ENCODE data around the gene EYA2.

Gene EYA2

GRCh38 chr20:47224857-47225256 lies 330.2 kb downstream of the EYA2 start:
- DNase-seq (ENCODE audit: low read depth, low spot score) = no peak

- no peak for DNase-seq (ENCODE audit: low read depth, low spot score)
Measured at GRCh38 chr20:47225458-47225857, 330.8 kb downstream of the EYA2 start.

- DNase-seq (ENCODE audit: low read depth, low spot score) = no peak
Measured at GRCh38 chr20:47227119-47227518, 332.5 kb downstream of the EYA2 start.

- no peak for DNase-seq (ENCODE audit: low read depth, low spot score)
Measured at GRCh38 chr20:47227576-47227975, 332.9 kb downstream of the EYA2 start.

- no peak for DNase-seq (ENCODE audit: low read depth, low spot score)
Measured at GRCh38 chr20:47228654-47229053, 334.0 kb downstream of the EYA2 start.

DNA sequence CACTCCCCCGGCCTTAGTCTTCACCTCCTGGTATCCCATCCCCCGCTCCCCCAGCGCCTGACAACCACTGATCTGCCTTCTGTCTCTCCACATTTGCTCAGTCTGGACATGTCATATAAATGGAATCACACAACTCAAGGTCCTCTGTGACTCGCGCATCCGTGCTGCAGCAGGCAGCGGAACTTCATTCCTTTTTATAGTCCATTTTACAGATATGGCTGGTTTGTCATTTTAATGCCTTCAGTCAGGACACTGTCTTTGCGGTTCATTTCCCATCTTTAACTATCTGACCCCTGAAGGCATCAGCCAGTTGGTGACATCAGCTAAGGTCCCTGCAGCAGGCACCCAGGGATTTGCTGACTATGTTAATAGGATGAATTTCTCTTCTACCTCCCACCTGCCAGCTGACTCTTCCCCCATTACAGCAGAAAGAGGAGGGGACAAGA lies 336.2 kb downstream of the EYA2 start:
- no peak for DNase-seq (ENCODE audit: low read depth, low spot score)

GRCh38 chr20:47231382-47232039 lies 336.9 kb downstream of the EYA2 start:
- no peak for DNase-seq (ENCODE audit: low read depth, low spot score)

- DNase-seq (ENCODE audit: low read depth, low spot score) = no peak
Measured at GRCh38 chr20:47232518-47232917, 337.9 kb downstream of the EYA2 start.

DNA sequence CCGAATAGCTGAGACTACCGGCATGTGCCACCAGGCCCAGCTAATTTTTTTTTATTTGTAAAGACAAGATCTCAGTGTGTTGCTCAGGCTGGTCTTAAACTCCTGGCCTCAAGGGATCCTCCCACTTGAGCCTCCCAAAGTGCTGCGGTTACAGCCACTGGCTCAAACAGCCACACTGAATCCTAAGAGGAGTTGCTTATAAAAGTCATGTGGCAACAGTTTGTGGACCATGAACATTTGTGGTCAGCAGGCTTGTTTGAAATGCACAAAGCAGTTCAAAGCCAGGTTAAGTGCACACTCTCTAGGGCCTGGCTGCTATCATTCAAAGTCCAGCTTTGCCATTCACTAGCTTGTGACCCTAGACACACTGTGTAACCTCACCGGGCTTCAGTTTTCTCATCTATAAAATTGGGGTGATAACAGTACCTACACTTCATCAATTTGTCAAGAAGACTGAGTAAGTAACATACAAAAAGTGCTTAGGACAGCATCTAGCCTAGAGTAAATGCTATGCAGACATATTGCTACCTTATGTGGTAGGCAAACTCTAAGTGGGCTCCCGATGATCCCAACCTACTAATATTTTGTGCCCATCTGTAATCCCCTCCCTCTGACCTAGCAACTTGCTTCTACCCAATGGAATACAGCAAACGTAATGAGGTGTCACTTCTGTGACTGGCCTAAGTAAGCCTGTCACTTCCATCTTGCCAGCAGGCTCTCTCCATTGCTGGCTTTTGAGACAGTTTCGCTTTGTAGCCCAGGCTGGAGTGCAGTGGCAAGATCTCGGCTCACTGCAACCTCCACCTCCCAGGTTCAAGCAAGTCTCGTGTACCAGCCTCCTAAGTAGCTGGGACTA lies 338.9 kb downstream of the EYA2 start:
- no peak for DNase-seq (ENCODE audit: low read depth, low spot score)

- no peak for DNase-seq (ENCODE audit: low read depth, low spot score)
Measured at GRCh38 chr20:47235111-47235510, 340.5 kb downstream of the EYA2 start.

- DNase-seq (ENCODE audit: low read depth, low spot score) = no peak
Measured at GRCh38 chr20:47235853-47236638, 341.4 kb downstream of the EYA2 start.

DNA sequence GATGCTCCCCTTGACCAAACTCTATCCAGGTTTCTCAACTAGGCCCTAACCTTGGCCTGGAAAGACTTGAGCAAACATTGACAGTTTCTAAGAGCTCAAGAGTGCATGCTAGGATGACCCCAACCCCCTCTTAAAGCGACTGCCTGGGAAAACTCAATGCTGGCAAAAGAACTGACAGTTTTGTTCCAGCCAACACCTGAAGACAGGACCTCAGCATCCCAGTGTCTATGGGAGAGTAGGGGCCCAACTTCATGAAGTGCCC lies 341.9 kb downstream of the EYA2 start:
- DNase-seq (ENCODE audit: low read depth, low spot score) = no peak

- no peak for DNase-seq (ENCODE audit: low read depth, low spot score)
Measured at GRCh38 chr20:47237715-47238114, 343.1 kb downstream of the EYA2 start.
